Measurements from ENCODE around the gene MIPOL1. TPM values are rescaled to one million over a fixed set of nuclear protein-coding genes. Genes with fewer than 3 reads are reported as not detected.

Gene MIPOL1
- total RNA-seq, 1 experiment from 2014 or later: 18.7 TPM

- no peak overlapping the region for H3K4me3 Mint-ChIP-seq (ENCODE audit: unreplicated experiment)
Observed at GRCh38 chr14:37601865-37602264, 404.1 kb downstream of the MIPOL1 start.

More at GRCh38 chr14:37601865-37602264, 404.1 kb downstream of the MIPOL1 start:
- BruUV-seq (replicated peaks): no TSS peak
- TF ChIP-seq CTCF (IDR thresholded peaks at IDR 0.05; ENCODE audit: insufficient read depth in 1 of 2, low read depth in 1 of 2, low read length in 1 of 2, severe bottlenecking in 1 of 2, unreplicated experiment in 1 of 2): no peak
- Histone ChIP-seq H3K27me3 (replicated peaks; ENCODE audit: control insufficient read depth, insufficient read depth, low read length) (no peaks in the 10 kb centered on the region), H3K9me3 (no peaks in the 10 kb centered on the region), H3K4me1 (peaks cover 33% of the 10 kb centered on the region), H3K36me3 (ENCODE audit: control insufficient read depth, insufficient read depth, low read length) (peaks cover 7% of the 10 kb centered on the region), H3K4me3 (ENCODE audit: low read depth, low read length) (no peak overlapping the region)
- DNase-seq: no peak
- Mint-ChIP-seq H3K36me3 (ENCODE audit: insufficient read depth, unreplicated experiment) (peaks cover 35% of the 10 kb centered on the region), H3K27ac (ENCODE audit: unreplicated experiment) (no peak overlapping the region), H3K9me3 (ENCODE audit: unreplicated experiment) (no peaks in the 10 kb centered on the region), H3K27me3 (ENCODE audit: insufficient read depth, unreplicated experiment) (no peaks in the 10 kb centered on the region), H3K4me1 (ENCODE audit: low read depth, unreplicated experiment) (peaks cover 13% of the 10 kb centered on the region)
- CTCF ChIA-PET: no interaction called here
- intact Hi-C loops (cut with micrococcal nuclease; ENCODE audit: unreplicated experiment): no loop called here
- POLR2A ChIA-PET: no interaction called here

Other genes with a start within 250 kb of the MIPOL1 start
- 3.2 and 3.6 TPM in 2 replicates for gene SLC25A21, start 25.3 kb upstream of the MIPOL1 start, total RNA-seq (2022)